ENCODE measurements around the gene CDH13. TPM values are rescaled to one million over a fixed set of nuclear protein-coding genes. Genes with fewer than 3 reads are reported as not detected.

Gene CDH13
- total RNA-seq, 1 experiment from 2014 or later = 0.80 TPM

- Histone ChIP-seq H3K4me3 (ENCODE audit: insufficient read depth, low read depth, low read length) (no peak overlapping the region), H3K36me3 (replicated peaks; ENCODE audit: control insufficient read depth, insufficient read depth, low read length) (no peaks in the 10 kb centered on the region), H3K27me3 (ENCODE audit: control insufficient read depth, insufficient read depth, low read length) (no peaks in the 10 kb centered on the region)
- DNase-seq = no peak
Measured at GRCh38 chr16:83711069-83711468, 1084.3 kb downstream of the CDH13 start.

GRCh38 chr16:83713597-83713996, 1086.8 kb downstream of the CDH13 start:
- Histone ChIP-seq H3K4me3 (ENCODE audit: insufficient read depth, low read depth, low read length) (no peak overlapping the region), H3K36me3 (replicated peaks; ENCODE audit: control insufficient read depth, insufficient read depth, low read length) (no peaks in the 10 kb centered on the region), H3K27me3 (ENCODE audit: control insufficient read depth, insufficient read depth, low read length) (no peaks in the 10 kb centered on the region)
- peak; percentile 50 for DNase-seq

GRCh38 chr16:83714286-83714685, 1087.5 kb downstream of the CDH13 start:
- Histone ChIP-seq H3K36me3 (replicated peaks; ENCODE audit: control insufficient read depth, insufficient read depth, low read length) (no peaks in the 10 kb centered on the region), H3K4me3 (ENCODE audit: insufficient read depth, low read depth, low read length) (no peak overlapping the region), H3K27me3 (ENCODE audit: control insufficient read depth, insufficient read depth, low read length) (no peaks in the 10 kb centered on the region)
- DNase-seq = no peak

- no peak overlapping the region for H3K4me3 ChIP-seq (ENCODE audit: insufficient read depth, low read depth, low read length)
- no peaks in the 10 kb centered on the region for H3K36me3 ChIP-seq (replicated peaks; ENCODE audit: control insufficient read depth, insufficient read depth, low read length)
- DNase-seq = no peak
- H3K27me3 ChIP-seq (ENCODE audit: control insufficient read depth, insufficient read depth, low read length) = no peaks in the 10 kb centered on the region
Measured at GRCh38 chr16:83715217-83715920, 1088.6 kb downstream of the CDH13 start.

- DNase-seq = peak; percentile 72
- Histone ChIP-seq H3K4me3 (ENCODE audit: insufficient read depth, low read depth, low read length) (no peak overlapping the region), H3K36me3 (replicated peaks; ENCODE audit: control insufficient read depth, insufficient read depth, low read length) (no peaks in the 10 kb centered on the region), H3K27me3 (ENCODE audit: control insufficient read depth, insufficient read depth, low read length) (no peaks in the 10 kb centered on the region)
Measured at GRCh38 chr16:83717308-83717707, 1090.5 kb downstream of the CDH13 start.

GRCh38 chr16:83717814-83718213, 1091.0 kb downstream of the CDH13 start:
- DNase-seq = no peak
- H3K27me3 ChIP-seq (ENCODE audit: control insufficient read depth, insufficient read depth, low read length) = no peaks in the 10 kb centered on the region
- no peaks in the 10 kb centered on the region for H3K36me3 ChIP-seq (replicated peaks; ENCODE audit: control insufficient read depth, insufficient read depth, low read length)
- no peak overlapping the region for H3K4me3 ChIP-seq (ENCODE audit: insufficient read depth, low read depth, low read length)

- Histone ChIP-seq H3K36me3 (replicated peaks; ENCODE audit: control insufficient read depth, insufficient read depth, low read length) (no peaks in the 10 kb centered on the region), H3K4me3 (ENCODE audit: insufficient read depth, low read depth, low read length) (no peak overlapping the region), H3K27me3 (ENCODE audit: control insufficient read depth, insufficient read depth, low read length) (no peaks in the 10 kb centered on the region)
- no peak for DNase-seq
Measured at GRCh38 chr16:83720213-83720612, 1093.4 kb downstream of the CDH13 start.

GRCh38 chr16:83720981-83721380, 1094.2 kb downstream of the CDH13 start:
- Histone ChIP-seq H3K36me3 (replicated peaks; ENCODE audit: control insufficient read depth, insufficient read depth, low read length) (no peaks in the 10 kb centered on the region), H3K27me3 (ENCODE audit: control insufficient read depth, insufficient read depth, low read length) (no peaks in the 10 kb centered on the region), H3K4me3 (ENCODE audit: insufficient read depth, low read depth, low read length) (no peak overlapping the region)
- no peak for DNase-seq

- no peaks in the 10 kb centered on the region for H3K27me3 ChIP-seq (ENCODE audit: control insufficient read depth, insufficient read depth, low read length)
- no peaks in the 10 kb centered on the region for H3K36me3 ChIP-seq (replicated peaks; ENCODE audit: control insufficient read depth, insufficient read depth, low read length)
- H3K4me3 ChIP-seq (ENCODE audit: insufficient read depth, low read depth, low read length) = no peak overlapping the region
- DNase-seq = no peak
Measured at GRCh38 chr16:83721676-83722075, 1094.9 kb downstream of the CDH13 start.

GRCh38 chr16:83722456-83723183, 1095.9 kb downstream of the CDH13 start:
- no peaks in the 10 kb centered on the region for H3K36me3 ChIP-seq (replicated peaks; ENCODE audit: control insufficient read depth, insufficient read depth, low read length)
- DNase-seq = no peak

GRCh38 chr16:83723244-83723643, 1096.5 kb downstream of the CDH13 start:
- Histone ChIP-seq H3K27me3 (ENCODE audit: control insufficient read depth, insufficient read depth, low read length) (no peaks in the 10 kb centered on the region), H3K4me3 (ENCODE audit: insufficient read depth, low read depth, low read length) (no peak overlapping the region), H3K36me3 (replicated peaks; ENCODE audit: control insufficient read depth, insufficient read depth, low read length) (no peaks in the 10 kb centered on the region)
- DNase-seq = no peak

More at GRCh38 chr16:83722456-83723183, 1095.9 kb downstream of the CDH13 start:
- Histone ChIP-seq H3K4me3 (ENCODE audit: insufficient read depth, low read depth, low read length) (no peak overlapping the region), H3K27me3 (ENCODE audit: control insufficient read depth, insufficient read depth, low read length) (no peaks in the 10 kb centered on the region)

- Histone ChIP-seq H3K27me3 (ENCODE audit: control insufficient read depth, insufficient read depth, low read length) (no peaks in the 10 kb centered on the region), H3K36me3 (replicated peaks; ENCODE audit: control insufficient read depth, insufficient read depth, low read length) (no peaks in the 10 kb centered on the region), H3K4me3 (ENCODE audit: insufficient read depth, low read depth, low read length) (no peak overlapping the region)
- no peak for DNase-seq
Measured at GRCh38 chr16:83723901-83724300, 1097.1 kb downstream of the CDH13 start.

GRCh38 chr16:83724585-83724984, 1097.8 kb downstream of the CDH13 start:
- H3K27me3 ChIP-seq (ENCODE audit: control insufficient read depth, insufficient read depth, low read length) = no peaks in the 10 kb centered on the region
- H3K4me3 ChIP-seq (ENCODE audit: insufficient read depth, low read depth, low read length) = no peak overlapping the region

GRCh38 chr16:83725313-83725712, 1098.5 kb downstream of the CDH13 start:
- Histone ChIP-seq H3K4me3 (ENCODE audit: insufficient read depth, low read depth, low read length) (no peak overlapping the region), H3K36me3 (replicated peaks; ENCODE audit: control insufficient read depth, insufficient read depth, low read length) (no peaks in the 10 kb centered on the region), H3K27me3 (ENCODE audit: control insufficient read depth, insufficient read depth, low read length) (no peaks in the 10 kb centered on the region)
- no peak for DNase-seq

More at GRCh38 chr16:83724585-83724984, 1097.8 kb downstream of the CDH13 start:
- no peak for DNase-seq
- H3K36me3 ChIP-seq (replicated peaks; ENCODE audit: control insufficient read depth, insufficient read depth, low read length) = no peaks in the 10 kb centered on the region

- Histone ChIP-seq H3K27me3 (ENCODE audit: control insufficient read depth, insufficient read depth, low read length) (no peaks in the 10 kb centered on the region), H3K36me3 (replicated peaks; ENCODE audit: control insufficient read depth, insufficient read depth, low read length) (no peaks in the 10 kb centered on the region), H3K4me3 (ENCODE audit: insufficient read depth, low read depth, low read length) (no peak overlapping the region)
- DNase-seq = no peak
Measured at GRCh38 chr16:83727018-83727417, 1100.2 kb downstream of the CDH13 start.
